ENCODE data around the gene GRIK5.

DNA sequence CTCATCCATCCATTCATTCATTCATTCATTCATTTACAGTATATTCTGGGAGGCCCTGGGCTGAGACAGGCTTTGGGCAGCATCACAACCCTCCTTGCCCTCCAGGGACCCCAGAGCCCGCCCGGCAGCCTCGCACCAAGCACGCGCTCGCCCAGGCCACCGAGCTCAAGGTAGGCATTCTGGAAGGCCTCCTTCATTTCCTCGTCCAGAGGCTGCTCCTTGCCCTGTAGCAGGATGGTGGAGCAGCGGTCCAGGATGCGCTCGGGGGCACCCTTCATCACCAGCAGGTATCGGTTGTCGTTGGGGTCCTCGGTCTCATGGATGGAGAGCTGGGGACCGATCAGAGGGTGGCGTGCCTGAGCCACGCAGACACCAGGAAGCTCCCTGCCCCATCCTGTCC is 91.5 kb downstream of the GRIK5 start:
- TF ChIP-seq POLR2AphosphoS5 (IDR thresholded peaks at IDR 0.05; ENCODE audit: low read depth, low read length) = no peak
- TF ChIP-seq SIN3A (IDR thresholded peaks at IDR 0.05; ENCODE audit: borderline replicate concordance, insufficient read depth, low read length) = no peak
- TF ChIP-seq TAF1 (IDR thresholded peaks at IDR 0.05; ENCODE audit: borderline replicate concordance, insufficient read depth, low read length) = no peak
- TF ChIP-seq, protein P1, sequence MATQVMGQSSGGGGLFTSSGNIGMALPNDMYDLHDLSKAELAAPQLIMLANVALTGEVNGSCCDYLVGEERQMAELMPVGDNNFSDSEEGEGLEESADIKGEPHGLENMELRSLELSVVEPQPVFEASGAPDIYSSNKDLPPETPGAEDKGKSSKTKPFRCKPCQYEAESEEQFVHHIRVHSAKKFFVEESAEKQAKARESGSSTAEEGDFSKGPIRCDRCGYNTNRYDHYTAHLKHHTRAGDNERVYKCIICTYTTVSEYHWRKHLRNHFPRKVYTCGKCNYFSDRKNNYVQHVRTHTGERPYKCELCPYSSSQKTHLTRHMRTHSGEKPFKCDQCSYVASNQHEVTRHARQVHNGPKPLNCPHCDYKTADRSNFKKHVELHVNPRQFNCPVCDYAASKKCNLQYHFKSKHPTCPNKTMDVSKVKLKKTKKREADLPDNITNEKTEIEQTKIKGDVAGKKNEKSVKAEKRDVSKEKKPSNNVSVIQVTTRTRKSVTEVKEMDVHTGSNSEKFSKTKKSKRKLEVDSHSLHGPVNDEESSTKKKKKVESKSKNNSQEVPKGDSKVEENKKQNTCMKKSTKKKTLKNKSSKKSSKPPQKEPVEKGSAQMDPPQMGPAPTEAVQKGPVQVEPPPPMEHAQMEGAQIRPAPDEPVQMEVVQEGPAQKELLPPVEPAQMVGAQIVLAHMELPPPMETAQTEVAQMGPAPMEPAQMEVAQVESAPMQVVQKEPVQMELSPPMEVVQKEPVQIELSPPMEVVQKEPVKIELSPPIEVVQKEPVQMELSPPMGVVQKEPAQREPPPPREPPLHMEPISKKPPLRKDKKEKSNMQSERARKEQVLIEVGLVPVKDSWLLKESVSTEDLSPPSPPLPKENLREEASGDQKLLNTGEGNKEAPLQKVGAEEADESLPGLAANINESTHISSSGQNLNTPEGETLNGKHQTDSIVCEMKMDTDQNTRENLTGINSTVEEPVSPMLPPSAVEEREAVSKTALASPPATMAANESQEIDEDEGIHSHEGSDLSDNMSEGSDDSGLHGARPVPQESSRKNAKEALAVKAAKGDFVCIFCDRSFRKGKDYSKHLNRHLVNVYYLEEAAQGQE (IDR thresholded peaks at IDR 0.05; ENCODE audit: insufficient read depth in 1 of 2, low read depth in 2 of 2, low read length in 2 of 2) = no peak
- no peak for TF ChIP-seq FOXP2 (optimal IDR thresholded peaks at IDR 0.05; ENCODE audit: borderline replicate concordance, extremely low read depth, extremely low read length, insufficient read depth)

Measured in PFSK-1 (cell line).